Measurements from ENCODE around the gene CELF2.

GRCh38 chr10:11331726-11332125 is 314.1 kb downstream of the CELF2 start:
- no peak for TF ChIP-seq CTCF (IDR thresholded peaks at IDR 0.05; ENCODE audit: low read depth, low read length, poor library complexity, severe bottlenecking)
- no peak for TF ChIP-seq EZH2phosphoT487 (IDR thresholded peaks at IDR 0.05; ENCODE audit: borderline replicate concordance, low read length)

Measured in DOHH2 (cell line).